GM18505 (cell line): ENCODE measurements around the gene SRGAP3.

Experiments
- ATAC-seq: cut with Tn5 transposase; IDR thresholded peaks from one replicate; pipeline ENCODE4 v1.9.1; 2021; ENCODE audit not compliant: unreplicated experiment
- POLR2A ChIP-seq: IDR thresholded peaks from 4 replicates; pipeline ENCODE4 v1.6.1; 2011; ENCODE audit warnings: borderline replicate concordance; ENCODE audit not compliant: insufficient read depth, insufficient read length; ENCODE audit errors: extremely low read depth

Gene SRGAP3

DNA sequence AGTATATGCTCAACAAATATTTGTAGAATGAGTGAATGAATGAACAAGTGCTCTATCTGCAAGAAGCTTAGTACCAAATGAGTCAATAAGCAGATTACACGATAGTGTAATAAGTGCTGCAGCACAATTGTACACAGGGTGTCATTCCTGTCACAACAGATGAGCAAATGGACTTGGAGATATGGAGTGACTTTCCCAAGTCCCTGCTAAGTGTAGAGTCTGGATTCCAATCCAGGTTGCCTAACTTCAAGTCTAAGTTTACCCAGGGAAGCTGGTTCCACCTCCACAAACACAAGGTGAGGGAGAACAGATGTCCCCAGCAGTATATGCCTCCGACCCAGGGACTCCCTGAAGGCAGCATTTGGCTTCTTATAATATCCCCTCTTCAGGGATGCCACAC, 208.4 kb downstream of the SRGAP3 start:
- no peak for ATAC-seq
- no peak for TF ChIP-seq POLR2A

DNA sequence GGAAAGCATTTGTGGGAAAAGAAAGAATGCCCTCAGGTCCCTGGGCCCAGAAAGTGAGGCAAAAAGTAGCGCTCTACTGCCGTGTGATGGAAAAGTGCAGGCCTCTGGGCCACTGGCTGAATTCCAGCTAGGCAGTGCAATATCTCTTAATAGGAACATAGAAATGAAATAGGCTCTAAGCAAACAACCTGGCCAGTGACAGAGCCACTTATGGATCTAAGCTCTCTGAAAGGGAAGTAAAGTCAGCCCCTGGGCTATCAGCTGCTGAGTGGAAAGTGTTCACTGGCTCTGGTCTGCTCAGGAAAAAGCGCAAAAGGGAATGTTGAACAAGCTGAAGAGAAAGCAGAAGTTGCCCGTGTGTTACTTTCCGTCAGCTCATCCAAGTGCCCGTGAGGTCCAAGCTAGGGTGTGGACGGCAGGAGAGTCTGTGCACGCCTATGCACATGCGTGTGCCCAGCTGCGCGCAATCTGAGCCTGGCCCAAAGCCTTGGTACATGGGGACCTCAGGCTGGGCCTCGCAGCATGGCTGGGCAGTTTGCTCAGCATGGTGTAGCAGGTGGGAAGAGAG, 212.2 kb downstream of the SRGAP3 start:
- no peak for ATAC-seq
- no peak for TF ChIP-seq POLR2A

DNA sequence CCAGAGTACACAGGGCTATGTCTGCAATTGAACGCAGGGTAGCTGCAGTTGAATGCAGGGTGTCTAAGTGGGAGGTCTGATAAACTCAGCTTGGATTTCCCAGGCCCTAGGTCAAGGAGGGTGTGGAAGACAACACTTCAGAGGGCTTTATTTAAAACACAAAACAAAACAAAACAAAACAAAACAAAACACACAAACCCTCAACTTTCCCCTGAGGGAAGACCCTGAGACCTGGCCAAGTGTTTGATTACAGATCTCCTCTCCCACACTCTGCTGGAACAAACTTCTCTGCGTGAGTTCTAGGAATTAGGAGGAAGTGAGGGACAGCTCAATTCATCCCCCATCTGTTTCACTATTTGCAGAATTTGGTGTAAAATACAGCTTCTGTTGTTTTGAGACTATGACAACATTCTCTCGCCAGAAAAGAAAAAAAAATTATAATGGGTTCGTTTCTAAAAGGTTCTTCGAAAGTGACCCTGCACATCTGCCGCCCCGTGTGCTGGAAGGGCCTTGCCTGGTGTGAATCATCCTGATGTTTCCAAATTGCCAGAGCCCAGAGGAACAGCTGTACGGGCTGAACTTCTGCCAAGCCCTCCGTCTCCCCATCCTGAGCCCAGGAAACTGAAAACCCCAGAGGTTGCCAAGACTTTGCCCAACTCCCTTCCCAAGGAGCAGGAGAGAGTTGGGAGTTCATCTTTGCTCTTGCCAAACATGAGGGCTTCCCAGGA, 212.9 kb downstream of the SRGAP3 start:
- no peak for ATAC-seq
- TF ChIP-seq POLR2A, result no peak

DNA sequence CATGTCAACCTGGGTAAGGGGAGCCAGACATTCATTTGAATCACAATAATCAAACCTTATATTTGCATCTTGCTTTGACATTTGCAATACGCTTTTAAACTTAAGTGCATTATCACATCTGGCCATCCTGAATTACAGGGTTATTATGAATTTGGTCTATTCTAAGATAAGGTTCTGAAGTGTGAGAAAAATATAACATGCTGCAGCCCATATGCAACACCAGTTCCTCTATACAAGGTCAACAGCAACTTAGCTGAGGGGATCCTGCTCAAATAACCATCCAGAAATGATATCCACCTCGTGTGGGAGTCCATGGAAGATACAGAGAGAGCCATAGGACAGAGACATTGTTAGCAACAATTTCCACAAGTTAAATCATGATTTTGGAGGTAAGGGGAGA, 213.5 kb downstream of the SRGAP3 start:
- ATAC-seq, result no peak
- TF ChIP-seq POLR2A, result no peak

DNA sequence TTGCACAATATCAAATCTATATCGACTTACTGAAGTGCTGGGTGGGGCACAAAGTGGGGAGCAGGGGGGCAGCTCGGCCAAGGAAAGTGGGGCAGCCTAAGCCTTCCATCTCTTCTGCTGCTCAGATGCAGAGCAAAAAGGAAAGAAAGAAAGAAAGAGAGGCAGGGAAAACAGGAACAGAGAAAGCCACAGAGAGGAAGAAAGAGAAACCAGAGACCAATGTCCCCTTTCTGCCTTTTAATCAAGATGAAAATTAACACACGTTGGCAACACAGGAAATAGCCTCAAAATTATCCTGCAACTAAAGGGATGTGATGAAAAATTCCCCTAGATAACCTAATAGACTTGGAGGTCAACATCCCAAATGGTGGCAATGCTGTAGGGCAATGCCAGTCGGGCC, 214.0 kb downstream of the SRGAP3 start:
- no peak for TF ChIP-seq POLR2A
- no peak for ATAC-seq

DNA sequence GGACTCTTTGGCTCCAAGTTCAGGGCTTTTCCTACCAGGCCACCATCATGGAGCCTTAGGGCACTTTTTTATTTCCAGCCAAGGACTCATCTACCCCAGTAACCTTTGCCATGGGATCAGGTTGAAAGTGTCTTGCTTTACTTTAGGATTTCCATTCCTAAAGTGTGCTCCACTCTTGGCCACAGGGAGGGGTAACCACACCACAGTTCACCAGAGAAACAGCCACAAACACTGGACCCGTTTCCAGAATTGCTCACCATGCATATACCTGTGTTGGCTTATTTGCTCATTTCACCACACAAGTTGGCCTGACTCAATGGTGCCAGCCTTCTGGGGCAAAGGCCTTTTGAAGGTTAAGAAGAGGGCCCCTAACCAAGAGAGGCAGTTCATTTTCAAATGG, 215.6 kb downstream of the SRGAP3 start:
- TF ChIP-seq POLR2A, result no peak
- no peak for ATAC-seq

DNA sequence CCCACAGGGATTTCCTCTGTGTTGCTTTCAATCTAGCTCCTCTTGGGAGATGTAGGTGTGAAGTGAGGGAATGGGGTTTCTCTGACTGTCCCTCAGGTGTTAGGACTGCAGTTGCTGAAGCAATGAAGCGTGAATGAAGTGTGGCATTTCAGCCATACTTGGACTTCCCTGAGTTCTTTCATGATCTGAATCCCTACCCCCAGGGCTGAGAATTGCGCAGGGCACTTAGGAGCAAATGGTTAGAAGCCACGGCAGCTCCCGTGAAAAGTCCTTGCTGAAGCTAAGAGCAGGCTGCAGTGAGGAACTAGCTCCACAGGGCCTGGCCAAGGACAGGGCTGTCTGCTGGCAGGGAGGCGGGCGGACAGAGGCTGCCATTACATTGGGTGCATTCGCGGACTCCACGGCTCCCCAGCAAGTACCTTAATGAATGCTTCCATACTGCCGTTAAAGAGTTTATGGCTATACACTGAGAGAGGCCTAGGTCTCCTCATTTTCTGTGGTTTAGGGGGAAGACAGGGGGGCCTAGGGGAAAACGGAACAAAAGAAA, 217.1 kb downstream of the SRGAP3 start:
- no peak for TF ChIP-seq POLR2A
- ATAC-seq, result no peak

DNA sequence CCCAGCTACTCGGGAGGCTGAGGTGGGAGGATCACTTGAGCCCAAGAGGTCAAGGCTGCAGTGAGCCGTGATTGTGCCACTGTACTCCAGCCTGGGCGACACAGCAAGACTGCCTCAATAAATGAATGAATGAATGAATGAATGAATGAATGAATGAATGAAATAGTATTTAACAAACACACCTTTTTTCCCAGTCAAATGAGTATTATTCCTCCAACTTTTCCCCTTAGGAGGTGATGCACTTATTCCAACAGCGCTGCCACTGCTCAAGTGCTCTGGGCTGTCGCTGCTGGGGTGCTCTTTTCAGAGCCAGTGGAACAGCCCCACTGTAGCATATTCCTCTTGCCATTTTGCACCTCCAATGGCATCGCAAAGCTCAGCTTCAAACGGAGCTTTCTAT, 219.4 kb downstream of the SRGAP3 start:
- TF ChIP-seq POLR2A, result no peak
- ATAC-seq, result no peak

DNA sequence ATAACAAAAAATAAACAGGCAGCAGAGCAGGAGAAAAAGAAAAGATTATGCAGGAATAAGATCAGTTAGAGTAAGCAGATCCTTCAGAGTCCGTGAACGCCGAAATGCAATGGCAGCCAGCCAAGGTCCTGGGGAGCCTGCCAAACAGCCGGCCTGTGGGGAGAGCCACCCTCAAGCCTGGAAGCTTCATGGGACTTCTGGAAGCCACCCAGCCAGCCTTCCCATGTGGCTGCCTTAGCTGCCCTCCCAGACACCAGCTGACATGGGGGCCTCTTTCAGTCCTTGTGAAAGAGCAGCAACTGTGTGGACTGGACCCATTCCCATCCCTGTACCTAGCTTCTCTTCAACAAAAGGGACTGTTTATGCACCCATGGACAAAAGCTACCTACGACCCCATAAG, 221.3 kb downstream of the SRGAP3 start:
- no peak for TF ChIP-seq POLR2A
- no peak for ATAC-seq

DNA sequence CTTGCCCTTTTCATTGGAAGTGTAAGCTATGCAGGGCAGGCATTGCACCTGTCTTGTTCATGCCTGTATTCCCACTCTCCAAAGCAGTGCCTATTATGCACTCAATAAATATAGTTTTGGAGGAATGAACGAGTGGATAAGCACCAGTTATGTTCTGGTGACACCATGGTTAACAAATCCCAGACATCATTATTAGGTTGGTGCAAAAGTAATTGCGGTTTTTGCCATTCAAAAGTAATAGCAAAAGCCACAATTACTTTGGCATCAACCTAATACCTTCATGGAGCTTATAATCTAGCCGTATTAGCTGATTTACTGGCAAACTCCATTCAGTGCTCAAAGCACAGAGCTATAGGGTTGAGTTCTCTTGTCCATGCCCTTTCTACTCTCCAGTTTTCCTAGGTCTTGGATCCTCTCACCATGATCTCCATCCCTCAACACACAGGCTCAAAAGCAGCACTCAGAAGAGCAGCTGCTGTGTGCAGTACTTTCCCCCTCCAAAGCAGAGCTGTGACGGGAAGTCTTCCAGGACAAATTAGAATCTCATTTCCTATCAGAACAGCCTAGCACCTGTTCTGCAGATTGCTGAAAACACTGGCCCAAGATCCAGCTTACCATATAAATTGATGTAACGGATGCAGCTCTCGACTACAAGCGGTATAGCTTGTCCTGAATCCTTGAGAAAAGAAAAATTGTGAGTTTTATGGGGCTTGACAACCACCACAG, 223.0 kb downstream of the SRGAP3 start:
- no peak for ATAC-seq
- TF ChIP-seq POLR2A, result no peak

DNA sequence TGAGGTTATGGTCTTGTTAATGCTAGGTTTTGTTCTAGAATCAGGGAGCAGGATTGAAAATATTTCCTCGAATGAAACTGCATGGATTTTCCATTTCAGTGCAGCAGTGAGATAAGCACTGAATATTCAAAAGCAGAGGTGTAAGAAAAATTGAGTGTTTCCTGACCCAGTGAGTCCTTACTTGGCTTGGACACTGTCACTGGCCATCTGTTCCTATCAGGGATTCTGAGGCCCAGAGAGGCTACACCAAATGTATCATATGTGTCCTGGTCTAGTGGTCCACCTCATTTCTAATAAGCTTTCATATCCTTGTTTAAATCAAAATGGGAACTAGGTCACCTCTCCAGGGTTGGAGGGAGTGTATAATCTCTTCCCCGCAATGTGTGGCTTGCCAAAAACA, 225.1 kb downstream of the SRGAP3 start:
- no peak for TF ChIP-seq POLR2A
- ATAC-seq, result no peak

DNA sequence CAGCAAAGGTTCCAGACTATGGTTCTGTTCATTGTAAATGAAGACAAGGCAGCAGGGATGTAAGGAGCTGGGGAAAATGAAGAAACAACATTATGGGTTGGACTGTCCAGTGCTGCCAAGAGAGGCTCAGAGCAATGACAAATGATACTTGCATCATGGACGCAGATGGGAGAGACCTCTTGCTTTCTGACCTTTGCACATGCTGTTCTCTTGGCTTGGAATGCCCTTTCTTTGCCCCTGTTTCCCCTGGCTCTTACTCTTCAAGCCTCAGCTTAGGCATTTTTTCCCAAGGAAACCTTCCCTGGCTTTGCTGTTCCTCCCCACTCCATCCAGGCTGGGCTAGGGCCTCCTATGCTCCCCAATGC, 226.2 kb downstream of the SRGAP3 start:
- ATAC-seq, result no peak
- no peak for TF ChIP-seq POLR2A

DNA sequence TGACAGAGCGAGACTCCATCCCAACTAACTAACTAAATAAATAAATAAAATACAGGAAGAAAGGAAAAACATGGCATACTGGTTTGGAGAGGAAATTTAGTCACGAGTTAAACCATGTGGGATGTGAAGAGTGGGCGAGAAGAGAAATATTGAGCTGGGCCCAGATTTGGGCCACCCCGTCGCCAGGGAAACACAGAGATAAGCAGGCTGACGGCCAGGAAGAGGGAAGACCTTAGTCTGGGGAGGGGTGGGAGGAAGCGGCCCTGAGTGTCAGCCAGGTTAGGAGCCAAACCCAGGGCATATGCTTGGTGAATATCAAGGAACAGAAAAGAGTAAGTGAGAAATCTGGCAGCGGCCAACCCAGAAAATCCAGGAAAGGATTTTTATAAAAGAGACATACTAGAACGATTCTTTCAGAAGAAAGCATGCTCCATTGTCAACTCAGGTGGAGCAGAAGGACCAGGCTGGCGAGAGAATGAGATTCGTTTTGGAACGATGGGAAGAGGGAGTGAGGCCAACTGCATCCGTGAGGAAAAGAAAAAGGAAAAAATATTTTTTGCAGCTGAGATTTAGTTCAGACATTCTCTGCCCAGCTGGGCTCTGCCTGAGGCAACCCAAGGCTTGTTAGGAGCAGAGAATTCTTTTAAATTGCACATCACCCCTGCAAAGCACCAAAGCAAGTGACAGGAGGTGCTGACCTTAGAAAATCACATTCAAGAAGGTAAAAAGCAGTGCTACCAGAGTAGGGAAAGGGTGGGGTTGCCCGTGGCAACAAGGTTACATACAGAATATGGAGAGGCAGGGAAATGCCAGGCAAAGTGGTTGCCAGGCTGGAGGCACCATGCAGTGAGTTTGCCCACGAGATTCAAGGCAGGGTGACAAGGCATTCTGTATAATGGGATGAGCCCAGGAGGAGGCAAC, 226.9 kb downstream of the SRGAP3 start:
- ATAC-seq, result no peak
- TF ChIP-seq POLR2A, result no peak
